Body of pancreas (tissue), 4 donors: ENCODE results near the gene ARHGEF17. TPM values are rescaled to one million over a fixed set of nuclear protein-coding genes. Genes with fewer than 3 reads are reported as not detected.

Experiments used
- ATAC-seq: fragments of 150-250 bp; one replicate; pipeline ENCODE4 v1.9.1; 2016
- DNase-seq, 4 donors: peaks; one replicate each; pipeline ENCODE4 v3.0.0-alpha.2; 2019
- H3K27ac ChIP-seq, 4 donors: fragments of 200-600 bp; sonication (generic); 1 replicate in 3 of 4; 2 replicates in 1 of 4; pipeline versions ENCODE4 v1.5.1 to v1.6.1; 2016 to 2019; ENCODE audit warnings: mild to moderate bottlenecking in 1 of 4, mixed read lengths in 1 of 4, moderate library complexity in 1 of 4
- H3K27me3 ChIP-seq, 2 donors: fragments of 200-600 bp; sonication (generic); one replicate each; pipeline ENCODE4 v1.6.0; 2016; ENCODE audit warnings: mild to moderate bottlenecking in 1 of 2
- H3K36me3 ChIP-seq, 2 donors: fragments of 200-600 bp; sonication (generic); replicated peaks in 1 of 2; 2 replicates each; pipeline ENCODE4 v1.5.1; 2016; ENCODE audit warnings: low read depth in 2 of 2; ENCODE audit not compliant: insufficient read depth in 1 of 2
- H3K4me1 ChIP-seq: fragments of 200-600 bp; sonication (generic); one replicate; pipeline ENCODE4 v1.6.0; 2016
- H3K4me3 ChIP-seq, 2 donors: fragments of 200-600 bp; sonication (generic); 1 replicate in 1 of 2; 2 replicates in 1 of 2; pipeline ENCODE4 v1.5.1; 2016 to 2019
- H3K9me3 ChIP-seq, 3 donors: fragments of 200-600 bp; sonication (generic); 1 replicate in 2 of 3; 2 replicates in 1 of 3; pipeline ENCODE4 v1.5.1; 2016
- POLR2A ChIP-seq, 3 donors: fragments of 450-650 bp; IDR thresholded peaks; one replicate each; pipeline ENCODE4 v1.6.1; 2016; ENCODE audit warnings: antibody characterized with exemption in 3 of 3, mild to moderate bottlenecking in 2 of 3
- WGBS, 2 donors: methylation state at CpG; one replicate each; pipeline ENCODE4 v1.1.5; 2017; 5-methylcytosine and 5-hydroxymethylcytosine counted together
- intact Hi-C: fragments of 100-400 bp; cut with DNase I; formaldehyde crosslinking; loops from one replicate; pipeline ENCODE4 v1.15.1; 2023
- total RNA-seq, 2 donors: library from RNA; depleted of rRNA; stranded (reverse); fragments of >200 nt; gene quantifications; one replicate each; pipeline ENCODE4 v1.1.0, GENCODE V29; 2016
- TF ChIP-seq, protein P1 (sequence below), 7 experiments: fragments of 450-650 bp in 4 of 7; fragments of 200-600 bp in 3 of 7; sonication (generic) in 3 of 7; IDR thresholded peaks; one replicate each; pipeline ENCODE4 v1.5.1; 2016 to 2019; ENCODE audit warnings: antibody characterized with exemption in 7 of 7

The ARHGEF17 gene
- total RNA-seq, 2 donors from 2014 or later, result 19.2 to 28.0 TPM

DNA sequence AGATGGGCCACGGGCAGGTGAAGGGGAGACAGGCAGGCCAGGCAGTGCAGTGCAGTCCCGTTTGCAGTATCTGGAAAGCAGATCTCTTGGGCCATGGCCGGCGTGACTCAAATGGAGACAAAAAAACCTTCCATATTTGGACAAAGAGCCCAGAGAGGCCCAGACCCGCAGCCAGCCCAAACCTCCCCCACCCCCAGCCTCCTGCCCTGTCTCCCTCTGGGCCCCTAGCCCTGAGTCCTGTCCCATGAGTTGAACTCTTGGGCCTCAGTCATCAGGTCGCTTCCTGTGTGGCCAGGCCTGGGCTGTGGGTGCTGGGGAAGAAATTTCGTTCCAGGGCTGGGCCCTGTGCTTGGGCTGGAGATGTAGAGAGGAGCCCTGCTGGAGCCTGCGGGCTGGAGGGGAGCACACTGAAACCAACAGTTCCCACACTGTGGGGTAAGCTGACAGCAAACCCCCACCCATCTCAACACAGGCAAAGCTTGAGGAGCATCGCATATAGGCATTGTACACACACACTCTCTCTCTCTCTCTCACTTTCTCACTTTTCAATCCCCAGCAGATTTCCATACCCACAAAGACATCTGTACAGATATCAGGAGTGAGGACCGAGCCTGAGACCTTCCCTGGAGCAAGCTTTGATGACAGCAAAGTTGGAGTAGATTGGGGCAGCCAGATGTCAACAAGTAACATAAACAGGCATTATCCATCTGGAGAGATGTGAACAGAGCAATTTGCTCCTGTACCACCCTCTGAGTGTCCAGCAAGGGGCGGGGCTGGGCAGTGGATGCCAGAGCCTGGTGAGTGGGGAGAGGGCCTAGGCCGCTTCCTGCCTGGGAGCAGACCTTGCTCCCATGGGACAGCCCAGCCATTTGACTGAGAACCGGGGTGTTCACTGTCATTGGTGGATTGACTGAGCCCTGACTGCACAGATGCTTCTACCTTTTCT is 17.2 kb downstream of the ARHGEF17 start:
- no peak overlapping the region for H3K4me3 ChIP-seq
- TF ChIP-seq POLR2A (IDR thresholded peaks at IDR 0.05), result no peak
- TF ChIP-seq, protein P1, sequence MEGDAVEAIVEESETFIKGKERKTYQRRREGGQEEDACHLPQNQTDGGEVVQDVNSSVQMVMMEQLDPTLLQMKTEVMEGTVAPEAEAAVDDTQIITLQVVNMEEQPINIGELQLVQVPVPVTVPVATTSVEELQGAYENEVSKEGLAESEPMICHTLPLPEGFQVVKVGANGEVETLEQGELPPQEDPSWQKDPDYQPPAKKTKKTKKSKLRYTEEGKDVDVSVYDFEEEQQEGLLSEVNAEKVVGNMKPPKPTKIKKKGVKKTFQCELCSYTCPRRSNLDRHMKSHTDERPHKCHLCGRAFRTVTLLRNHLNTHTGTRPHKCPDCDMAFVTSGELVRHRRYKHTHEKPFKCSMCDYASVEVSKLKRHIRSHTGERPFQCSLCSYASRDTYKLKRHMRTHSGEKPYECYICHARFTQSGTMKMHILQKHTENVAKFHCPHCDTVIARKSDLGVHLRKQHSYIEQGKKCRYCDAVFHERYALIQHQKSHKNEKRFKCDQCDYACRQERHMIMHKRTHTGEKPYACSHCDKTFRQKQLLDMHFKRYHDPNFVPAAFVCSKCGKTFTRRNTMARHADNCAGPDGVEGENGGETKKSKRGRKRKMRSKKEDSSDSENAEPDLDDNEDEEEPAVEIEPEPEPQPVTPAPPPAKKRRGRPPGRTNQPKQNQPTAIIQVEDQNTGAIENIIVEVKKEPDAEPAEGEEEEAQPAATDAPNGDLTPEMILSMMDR (IDR thresholded peaks at IDR 0.05), result no peak
- H3K9me3 ChIP-seq, result no peaks in the 10 kb centered on the region
- WGBS, 2 donors, result 80 to 85% methylated on average over 12 to 13 of the region's 13 CpGs
- H3K27ac ChIP-seq, result peak overlapping the region in 2 of 4 donors; percentile 38 to 60
- intact Hi-C loops, result no loop called here
- DNase-seq, result no peak
- no peak for ATAC-seq
- peaks cover 29% of the 10 kb centered on the region for H3K4me1 ChIP-seq
- no peaks in the 10 kb centered on the region for H3K27me3 ChIP-seq
- no peaks in the 10 kb centered on the region for H3K36me3 ChIP-seq

DNA sequence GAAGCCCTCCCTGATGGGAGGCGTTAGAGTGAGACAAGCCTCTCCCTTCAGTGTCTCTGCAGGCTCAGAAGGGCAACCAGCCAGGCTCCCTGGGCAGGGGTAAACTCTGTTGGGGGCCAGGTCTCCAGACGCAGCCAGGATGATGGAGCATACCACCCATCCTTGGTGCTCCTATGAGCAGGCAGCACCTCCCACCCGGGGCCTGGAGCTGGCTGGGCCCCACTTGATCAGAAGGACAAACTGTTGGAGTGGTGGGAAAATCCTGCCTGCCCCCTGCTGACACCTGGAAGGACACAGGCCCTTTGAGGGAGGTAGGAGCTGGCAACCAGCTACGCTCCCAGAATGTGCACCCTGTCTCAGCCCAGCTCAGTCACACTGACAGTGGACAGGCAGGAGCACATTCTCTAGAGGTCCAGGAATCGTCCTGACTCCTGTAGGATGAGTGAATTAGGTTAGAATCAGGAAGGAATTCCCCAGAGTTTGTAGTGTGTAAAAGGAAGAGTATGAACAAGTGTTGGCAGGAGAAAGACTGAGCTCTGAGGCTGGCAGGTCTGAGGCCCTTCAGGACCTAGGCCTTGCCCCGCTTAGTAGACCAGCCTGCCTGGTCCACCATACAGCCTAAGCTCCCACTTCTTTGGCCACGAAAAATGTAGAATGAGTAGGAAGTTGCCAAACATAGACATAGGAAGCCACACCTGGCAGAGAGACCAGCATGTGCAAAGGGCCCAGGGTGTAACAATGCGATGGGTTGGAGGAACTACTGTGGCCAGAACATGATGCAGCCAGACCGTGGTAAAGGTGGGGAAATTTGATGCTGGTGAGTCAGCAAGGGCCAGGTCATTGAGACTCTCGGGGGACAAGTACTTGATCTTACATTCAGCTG is 19.1 kb downstream of the ARHGEF17 start:
- Histone ChIP-seq H3K4me3 (no peak overlapping the region), H3K36me3 (no peaks in the 10 kb centered on the region), H3K27ac (peak overlapping the region in 2 of 4 donors; percentile 34 to 39), H3K27me3 (no peaks in the 10 kb centered on the region), H3K9me3 (no peaks in the 10 kb centered on the region), H3K4me1 (peaks cover 29% of the 10 kb centered on the region)
- 59 to 60% methylated on average over 8 to 10 of the region's 10 CpGs for WGBS, 2 donors
- ATAC-seq (no peak), DNase-seq (peak in 1 of 4 donors; percentile 37)
- intact Hi-C loops, result no loop called here
- no peak for TF ChIP-seq POLR2A (IDR thresholded peaks at IDR 0.05)
- TF ChIP-seq, protein P1 (IDR thresholded peaks at IDR 0.05), result no peak

DNA sequence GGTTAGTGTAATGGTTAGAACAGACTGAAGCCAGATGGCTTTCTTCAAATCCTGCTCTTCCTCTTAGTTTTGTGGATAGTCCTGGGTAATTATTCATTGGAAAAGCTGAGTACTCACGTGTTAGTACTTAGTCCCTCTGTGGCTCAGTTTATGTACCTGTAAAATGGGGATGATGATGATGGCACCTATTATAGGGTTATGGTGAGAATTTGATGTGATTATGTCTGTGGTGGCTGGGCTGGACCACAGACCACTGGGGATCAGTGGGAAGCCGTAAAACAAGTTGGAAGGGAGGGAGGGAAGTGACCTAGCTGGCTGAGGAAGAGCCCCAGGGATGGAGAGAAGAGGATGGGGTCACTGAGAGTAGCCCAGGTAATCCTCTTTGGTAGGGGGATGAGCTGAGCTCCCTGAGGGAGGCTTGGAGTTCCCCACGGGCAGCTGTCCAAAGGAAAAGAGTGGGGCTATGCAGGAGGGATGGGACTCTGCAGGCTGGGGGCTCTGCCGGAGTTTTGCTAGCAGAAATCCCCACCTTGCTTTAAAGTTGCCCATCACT is 19.8 kb downstream of the ARHGEF17 start:
- WGBS, 2 donors, result 67 to 72% methylated on average over 4 of the region's 4 CpGs
- ATAC-seq, result no peak
- Histone ChIP-seq H3K27me3 (no peaks in the 10 kb centered on the region), H3K27ac (peak overlapping the region in 1 of 4 donors; percentile 39), H3K9me3 (no peaks in the 10 kb centered on the region), H3K36me3 (no peaks in the 10 kb centered on the region), H3K4me3 (no peak overlapping the region), H3K4me1 (peaks cover 29% of the 10 kb centered on the region)
- TF ChIP-seq, protein P1 (IDR thresholded peaks at IDR 0.05), result no peak
- no peak for TF ChIP-seq POLR2A (IDR thresholded peaks at IDR 0.05)
- intact Hi-C loops, result no loop called here
- DNase-seq, result no peak

DNA sequence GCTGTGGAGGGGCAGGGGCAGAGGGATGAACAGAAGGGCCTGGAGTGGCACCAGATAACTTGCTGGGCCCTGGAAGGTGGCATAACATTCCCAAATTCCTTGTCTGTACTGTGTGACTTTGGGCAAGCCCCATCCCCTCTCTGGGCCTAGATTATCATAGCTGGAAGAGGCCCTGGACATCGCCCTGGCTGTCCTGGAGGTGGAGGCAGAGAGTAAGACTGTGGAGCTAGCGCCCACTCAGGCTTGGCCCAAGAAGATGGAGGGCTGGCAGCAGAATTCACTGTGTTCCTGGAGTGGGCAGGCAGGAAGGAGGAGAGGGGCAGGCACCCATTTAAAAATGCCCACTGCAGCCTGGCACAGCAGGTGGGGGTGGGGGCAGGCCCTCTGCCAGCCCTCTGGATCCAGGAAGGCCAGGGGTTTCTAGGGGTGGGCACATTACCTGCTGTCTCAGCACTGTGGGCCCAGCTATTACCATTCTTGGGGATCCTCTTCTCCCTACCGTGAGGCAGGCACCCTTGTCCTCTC is 22.6 kb downstream of the ARHGEF17 start:
- 68 to 69% methylated on average over 3 of the region's 3 CpGs for WGBS, 2 donors
- Histone ChIP-seq H3K4me3 (no peak overlapping the region), H3K27ac (peak overlapping the region in 3 of 4 donors; percentile 40 to 52 (median 45)), H3K4me1 (peaks cover 25% of the 10 kb centered on the region), H3K27me3 (no peaks in the 10 kb centered on the region), H3K36me3 (no peaks in the 10 kb centered on the region), H3K9me3 (no peaks in the 10 kb centered on the region)
- ATAC-seq, result peak; percentile 28
- intact Hi-C loops, result loop anchor here (5.0 kb wide), 1 partner anchor 33 kb away; no protein-coding TSS in a partner anchor
- TF ChIP-seq, protein P1 (IDR thresholded peaks at IDR 0.05), result peak in 2 of 7 experiments; percentile 3 to 13
- no peak for TF ChIP-seq POLR2A (IDR thresholded peaks at IDR 0.05)
- DNase-seq, result no peak
